DND-41 (cell line): ENCODE results near the gene RNPEPL1.
A peak's percentile ranks its signal among the peaks of the same experiment; 100 is the strongest.

Experiments
- ATAC-seq: fragments of 200-7000 bp; cut with Tn5 transposase; 3 replicates; pipeline ENCODE4 v1.9.1; 2021; ENCODE audit warnings: low read depth; ENCODE audit not compliant: insufficient read depth
- DNase-seq: peaks from one replicate; pipeline ENCODE4 v3.0.0-alpha.2; 2020
- H2AFZ ChIP-seq: 2 replicates; pipeline ENCODE4 v1.6.0; 2012; ENCODE audit warnings: low read depth, low read length
- H3K27ac ChIP-seq: 2 replicates; pipeline ENCODE4 v1.5.1; 2012; ENCODE audit warnings: low read length, inconsistent platforms
- H3K27me3 ChIP-seq: fragments of 200-600 bp; sonication (generic); 2 replicates; pipeline ENCODE4 v1.6.0; 2012; ENCODE audit warnings: low read length, mild to moderate bottlenecking, inconsistent platforms; ENCODE audit not compliant: insufficient read depth, poor library complexity
- H3K36me3 ChIP-seq: 2 replicates; pipeline ENCODE4 v1.5.1; 2012; ENCODE audit warnings: low read length, inconsistent platforms; ENCODE audit not compliant: insufficient read depth
- H3K4me1 ChIP-seq: 2 replicates; pipeline ENCODE4 v1.5.1; 2012; ENCODE audit warnings: mild to moderate bottlenecking, low read length; ENCODE audit not compliant: insufficient read depth
- H3K4me2 ChIP-seq: 2 replicates; pipeline ENCODE4 v1.6.0; 2012; ENCODE audit warnings: mild to moderate bottlenecking, moderate library complexity, low read length, inconsistent platforms; ENCODE audit not compliant: insufficient read depth
- H3K4me3 ChIP-seq, 2 experiments: fragments of 200-600 bp in 1 of 2; shearing (Covaris generic) in 1 of 2; 2 replicates each; pipeline ENCODE4 v1.5.1; 2012 to 2016; ENCODE audit warnings: inconsistent platforms in 2 of 2, low read length in 2 of 2, mild to moderate bottlenecking in 2 of 2, low read depth in 1 of 2, moderate library complexity in 1 of 2
- H3K79me2 ChIP-seq: 2 replicates; pipeline ENCODE4 v1.6.0; 2012; ENCODE audit warnings: low read length, inconsistent platforms; ENCODE audit not compliant: insufficient read depth
- H3K9ac ChIP-seq: 2 replicates; pipeline ENCODE4 v1.6.0; 2012; ENCODE audit warnings: low read depth, mild to moderate bottlenecking, inconsistent platforms, low read length, moderate library complexity
- H3K9me3 ChIP-seq: 2 replicates; pipeline ENCODE4 v1.5.1; 2012; ENCODE audit warnings: low read length, moderate library complexity, mild to moderate bottlenecking, inconsistent platforms; ENCODE audit not compliant: insufficient read depth, severe bottlenecking
- H4K20me1 ChIP-seq: 2 replicates; pipeline ENCODE4 v1.6.0; 2012; ENCODE audit warnings: low read length; ENCODE audit not compliant: insufficient read depth
- EZH2 ChIP-seq: IDR thresholded peaks from 3 replicates; pipeline ENCODE4 v1.6.1; 2012; ENCODE audit warnings: borderline replicate concordance, low read depth, mild to moderate bottlenecking, moderate library complexity, low read length, inconsistent platforms; ENCODE audit not compliant: severe bottlenecking
- TF ChIP-seq, protein P1 (sequence below): IDR thresholded peaks from 2 replicates; pipeline ENCODE4 v1.5.1; 2012; ENCODE audit warnings: borderline replicate concordance, low read length, moderate library complexity, mild to moderate bottlenecking; ENCODE audit not compliant: poor library complexity, severe bottlenecking; ENCODE audit errors: extremely low read depth

Gene RNPEPL1

DNA sequence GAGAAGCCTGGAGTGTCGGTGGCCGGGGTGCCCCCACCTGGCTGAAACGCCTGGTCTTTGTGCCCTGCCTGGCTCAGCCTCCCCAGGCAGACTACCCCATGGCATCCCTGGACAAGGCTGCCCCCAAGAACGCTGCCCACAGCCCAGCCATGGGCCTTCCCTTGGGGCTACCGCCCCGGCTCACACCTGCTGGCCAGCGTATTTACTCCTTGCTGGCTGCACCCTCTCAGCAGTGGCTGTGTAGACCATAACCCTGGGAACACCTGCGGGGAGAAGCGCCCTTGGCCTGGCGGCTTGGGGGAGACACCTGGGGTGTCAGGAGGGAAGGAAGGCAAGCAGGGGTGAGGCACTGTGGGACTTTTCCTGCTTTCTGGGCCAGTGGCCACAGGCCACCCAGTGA is 35.6 kb downstream of the RNPEPL1 start:
- no peak overlapping the region for H2AFZ ChIP-seq
- H3K4me1 ChIP-seq = no peaks in the 10 kb centered on the region
- no peaks in the 10 kb centered on the region for H3K79me2 ChIP-seq
- DNase-seq (no peak), ATAC-seq (0 out of 3 replicates have a peak, but pooled peaks have one; percentile 3)
- no peaks in the 10 kb centered on the region for H3K27me3 ChIP-seq
- no peaks in the 10 kb centered on the region for H3K9me3 ChIP-seq
- no peak for TF ChIP-seq EZH2
- no peak overlapping the region for H3K27ac ChIP-seq
- H3K4me2 ChIP-seq = no peak overlapping the region
- peaks cover 10% of the 10 kb centered on the region; the same call in 1 of the 2 replicates for H3K36me3 ChIP-seq
- no peak overlapping the region for H3K9ac ChIP-seq
- no peak overlapping the region for H3K4me3 ChIP-seq
- H4K20me1 ChIP-seq = peaks cover 3% of the 10 kb centered on the region; the same call in 1 of the 2 replicates

DNA sequence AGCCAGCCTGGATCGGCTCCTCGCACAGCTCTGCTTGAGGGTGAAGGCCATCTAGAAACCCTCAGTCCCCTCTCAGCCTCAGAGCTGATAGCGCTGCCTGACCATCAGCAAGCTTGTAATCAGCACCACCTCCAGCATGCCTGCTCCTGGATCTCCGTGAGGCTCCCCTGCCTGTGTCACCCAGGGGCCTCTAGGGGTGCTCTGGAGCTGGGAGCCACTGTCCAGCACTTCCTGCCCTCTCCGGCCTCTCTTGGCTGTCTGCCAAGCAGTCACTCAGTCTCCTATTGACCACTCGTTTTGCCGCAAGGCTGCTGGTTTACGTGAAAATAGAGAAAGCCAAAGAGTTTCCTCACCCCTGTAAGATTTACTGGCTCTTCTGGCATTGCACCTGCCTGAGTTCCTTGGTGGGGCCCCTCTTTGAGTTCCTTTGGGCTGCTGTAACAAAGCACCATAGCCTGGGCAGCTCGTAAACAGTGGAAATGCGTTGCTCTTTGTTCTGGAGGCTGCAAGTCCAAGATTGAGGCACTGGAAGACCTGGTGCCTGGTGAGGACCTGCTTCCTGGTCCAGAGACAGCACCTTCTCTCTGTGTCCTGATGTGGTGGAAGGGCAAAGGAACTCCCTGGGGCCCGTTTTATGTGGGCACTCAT is 36.1 kb downstream of the RNPEPL1 start:
- H3K27ac ChIP-seq = no peak overlapping the region
- ATAC-seq = peak; percentile 40; the same call in 2 of the 3 replicates
- no peaks in the 10 kb centered on the region for H3K79me2 ChIP-seq
- no peaks in the 10 kb centered on the region for H3K27me3 ChIP-seq
- TF ChIP-seq, protein P1, sequence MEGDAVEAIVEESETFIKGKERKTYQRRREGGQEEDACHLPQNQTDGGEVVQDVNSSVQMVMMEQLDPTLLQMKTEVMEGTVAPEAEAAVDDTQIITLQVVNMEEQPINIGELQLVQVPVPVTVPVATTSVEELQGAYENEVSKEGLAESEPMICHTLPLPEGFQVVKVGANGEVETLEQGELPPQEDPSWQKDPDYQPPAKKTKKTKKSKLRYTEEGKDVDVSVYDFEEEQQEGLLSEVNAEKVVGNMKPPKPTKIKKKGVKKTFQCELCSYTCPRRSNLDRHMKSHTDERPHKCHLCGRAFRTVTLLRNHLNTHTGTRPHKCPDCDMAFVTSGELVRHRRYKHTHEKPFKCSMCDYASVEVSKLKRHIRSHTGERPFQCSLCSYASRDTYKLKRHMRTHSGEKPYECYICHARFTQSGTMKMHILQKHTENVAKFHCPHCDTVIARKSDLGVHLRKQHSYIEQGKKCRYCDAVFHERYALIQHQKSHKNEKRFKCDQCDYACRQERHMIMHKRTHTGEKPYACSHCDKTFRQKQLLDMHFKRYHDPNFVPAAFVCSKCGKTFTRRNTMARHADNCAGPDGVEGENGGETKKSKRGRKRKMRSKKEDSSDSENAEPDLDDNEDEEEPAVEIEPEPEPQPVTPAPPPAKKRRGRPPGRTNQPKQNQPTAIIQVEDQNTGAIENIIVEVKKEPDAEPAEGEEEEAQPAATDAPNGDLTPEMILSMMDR = peak; percentile 28
- no peak for TF ChIP-seq EZH2
- no peak overlapping the region for H3K9ac ChIP-seq
- DNase-seq = no peak
- H3K4me3 ChIP-seq = no peak overlapping the region
- peaks cover 3% of the 10 kb centered on the region; the same call in 1 of the 2 replicates for H4K20me1 ChIP-seq
- H3K4me2 ChIP-seq = no peak overlapping the region
- no peaks in the 10 kb centered on the region for H3K4me1 ChIP-seq
- peaks cover 8% of the 10 kb centered on the region; the same call in 1 of the 2 replicates for H3K36me3 ChIP-seq
- no peaks in the 10 kb centered on the region for H3K9me3 ChIP-seq
- H2AFZ ChIP-seq = no peak overlapping the region

DNA sequence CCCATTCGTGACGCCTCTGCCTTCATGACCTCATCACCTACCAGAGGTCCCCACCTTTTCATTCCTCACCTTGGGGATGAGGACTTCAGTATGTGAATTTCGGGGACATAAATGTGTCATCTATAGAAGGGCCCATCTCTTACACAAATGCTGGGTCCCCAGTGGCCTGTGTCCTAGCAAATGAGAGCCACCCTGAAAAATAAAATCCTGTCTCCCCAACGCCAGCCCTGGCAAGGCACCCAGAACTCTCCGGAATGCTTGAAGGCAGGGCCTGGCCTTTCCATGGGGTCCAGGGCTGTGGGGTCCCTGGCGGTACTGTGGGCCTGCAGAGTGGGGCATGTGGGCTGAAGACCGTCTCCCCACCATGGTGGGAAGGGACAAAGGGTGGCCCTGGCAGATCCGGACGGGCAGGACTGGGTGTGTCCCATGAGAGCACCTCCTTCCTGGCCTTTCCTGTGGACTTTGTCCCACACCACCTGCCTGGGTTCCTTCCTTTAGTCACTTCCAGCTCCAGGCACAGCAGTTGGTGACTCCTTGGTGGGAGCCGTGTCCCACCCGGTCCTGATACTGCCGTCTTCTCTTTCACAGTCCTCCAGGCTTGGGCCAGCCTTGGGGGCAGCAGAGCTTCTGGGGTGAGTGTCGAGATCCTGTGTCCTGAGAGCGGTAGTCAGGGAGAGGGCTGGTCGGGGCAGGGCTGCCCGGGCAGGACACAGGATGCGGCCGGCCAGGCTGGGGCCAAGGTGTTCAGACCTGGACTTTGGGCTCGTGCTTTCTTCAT is 36.8 kb downstream of the RNPEPL1 start:
- Histone ChIP-seq H3K9me3 (no peaks in the 10 kb centered on the region), H3K27ac (no peak overlapping the region), H3K4me2 (no peak overlapping the region), H3K79me2 (no peaks in the 10 kb centered on the region), H3K4me3 (no peak overlapping the region), H3K27me3 (no peaks in the 10 kb centered on the region), H4K20me1 (peaks cover 3% of the 10 kb centered on the region; the same call in 1 of the 2 replicates), H3K4me1 (no peaks in the 10 kb centered on the region), H3K36me3 (peaks cover 6% of the 10 kb centered on the region; the same call in 1 of the 2 replicates), H2AFZ (no peak overlapping the region), H3K9ac (no peak overlapping the region)
- no peak for DNase-seq
- ATAC-seq = no peak
- TF ChIP-seq, protein P1 = no peak
- TF ChIP-seq EZH2 = no peak
